Hepatocyte (in vitro differentiated cells): Measurements from ENCODE around the gene TANC1. TPM values are rescaled to one million over a fixed set of nuclear protein-coding genes. Genes with fewer than 3 reads are reported as not detected.

Experiments
- DNase-seq: peaks from one replicate; pipeline ENCODE4 v3.0.0-alpha.2; 2016; ENCODE audit warnings: low spot score
- H2AFZ ChIP-seq: fragments of 200-600 bp; sonication (generic); 2 replicates; pipeline ENCODE4 v1.6.0; 2016; ENCODE audit warnings: antibody characterized with exemption, mild to moderate bottlenecking
- H3K27ac ChIP-seq: fragments of 200-600 bp; sonication (generic); 2 replicates; pipeline ENCODE4 v1.5.1; 2016; ENCODE audit warnings: mild to moderate bottlenecking
- H3K27me3 ChIP-seq: fragments of 200-600 bp; sonication (generic); 2 replicates; pipeline ENCODE4 v1.6.1; 2016
- H3K36me3 ChIP-seq: fragments of 200-600 bp; sonication (generic); replicated peaks from 2 replicates; pipeline ENCODE4 v1.5.1; 2016; ENCODE audit warnings: low read depth; ENCODE audit not compliant: insufficient read depth
- H3K4me1 ChIP-seq: fragments of 200-600 bp; sonication (generic); 2 replicates; pipeline ENCODE4 v1.5.1; 2016; ENCODE audit warnings: mild to moderate bottlenecking, moderate library complexity; ENCODE audit not compliant: insufficient read depth
- H3K4me2 ChIP-seq: fragments of 200-600 bp; sonication (generic); 2 replicates; pipeline ENCODE4 v1.6.0; 2016
- H3K4me3 ChIP-seq: fragments of 200-600 bp; sonication (generic); 2 replicates; pipeline ENCODE4 v1.5.1; 2016; ENCODE audit warnings: mild to moderate bottlenecking
- H3K79me2 ChIP-seq: fragments of 200-600 bp; sonication (generic); 2 replicates; pipeline ENCODE4 v1.6.0; 2017; ENCODE audit warnings: mild to moderate bottlenecking
- H3K9me2 ChIP-seq: fragments of 200-600 bp; sonication (generic); replicated peaks from 2 replicates; pipeline ENCODE4 v1.6.0; 2017; ENCODE audit warnings: mild to moderate bottlenecking; ENCODE audit not compliant: insufficient read depth
- H3K9me3 ChIP-seq: fragments of 200-600 bp; sonication (generic); 2 replicates; pipeline ENCODE4 v1.5.1; 2016; ENCODE audit warnings: low read depth, mild to moderate bottlenecking
- H4K20me1 ChIP-seq: fragments of 200-600 bp; sonication (generic); 2 replicates; pipeline ENCODE4 v1.6.0; 2016; ENCODE audit warnings: mild to moderate bottlenecking; ENCODE audit not compliant: insufficient read depth, poor library complexity, severe bottlenecking
- EZH2 ChIP-seq: fragments of 200-600 bp; sonication (generic); IDR thresholded peaks from 2 replicates; pipeline ENCODE4 v1.6.1; 2016; ENCODE audit warnings: antibody characterized with exemption, mild to moderate bottlenecking, borderline replicate concordance
- EZH2phosphoT487 ChIP-seq: fragments of 200-600 bp; sonication (generic); IDR thresholded peaks from one replicate; pipeline ENCODE4 v1.6.1; 2018; ENCODE audit warnings: antibody characterized with exemption, mild to moderate bottlenecking, low read depth, moderate library complexity; ENCODE audit not compliant: unreplicated experiment, severe bottlenecking
- WGBS: methylation state at CpG from one replicate; pipeline ENCODE4 v1.1.6; 2016; ENCODE audit warnings: low lambda C conversion rate; ENCODE audit errors: missing lambda C conversion rate; 5-methylcytosine and 5-hydroxymethylcytosine counted together
- polyA plus RNA-seq: library from polyadenylated mRNA; unstranded; fragments of >200 nt; fragmentation: Nextera tagmentation; extraction: Ambion mirVana; gene quantifications from 2 replicates; pipeline ENCODE4 v1.2.1, GENCODE V29; 2016
- total RNA-seq: library from RNA; depleted of rRNA; stranded (reverse); fragments of >200 nt; gene quantifications from 2 replicates; pipeline ENCODE4 v1.2.3, GENCODE V29; 2014
- TF ChIP-seq, protein P1 (sequence below): fragments of 200-600 bp; sonication (generic); IDR thresholded peaks from 2 replicates; pipeline ENCODE4 v1.5.1; 2016; ENCODE audit warnings: antibody characterized with exemption, mild to moderate bottlenecking; ENCODE audit not compliant: poor library complexity

The TANC1 gene
- total and polyA plus RNA-seq, 2 experiments from 2014 or later = 8.3 to 18.5 TPM

DNA sequence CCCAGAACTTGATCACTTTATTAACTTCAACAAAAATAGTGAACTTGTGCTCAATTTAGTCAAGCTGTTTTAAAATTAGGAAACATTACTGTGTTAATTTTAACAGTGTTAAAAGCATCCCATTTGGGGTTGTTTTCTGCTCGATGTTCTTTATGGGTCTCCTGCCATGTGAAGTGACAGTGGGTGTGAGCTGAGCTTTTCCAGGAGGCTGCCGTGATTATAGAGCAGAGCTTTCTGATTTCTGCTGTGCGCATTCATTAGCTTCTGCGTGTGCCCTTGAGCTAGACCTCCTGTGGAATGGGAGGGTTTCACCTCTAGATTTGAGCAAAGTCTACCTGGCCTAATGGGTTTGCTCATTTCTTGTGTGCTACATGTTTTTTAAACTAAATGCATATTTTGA is 196.6 kb downstream of the TANC1 start:
- 58% methylated on average over 4 of the region's 4 CpGs for WGBS
- no peak for TF ChIP-seq EZH2phosphoT487
- TF ChIP-seq, protein P1, sequence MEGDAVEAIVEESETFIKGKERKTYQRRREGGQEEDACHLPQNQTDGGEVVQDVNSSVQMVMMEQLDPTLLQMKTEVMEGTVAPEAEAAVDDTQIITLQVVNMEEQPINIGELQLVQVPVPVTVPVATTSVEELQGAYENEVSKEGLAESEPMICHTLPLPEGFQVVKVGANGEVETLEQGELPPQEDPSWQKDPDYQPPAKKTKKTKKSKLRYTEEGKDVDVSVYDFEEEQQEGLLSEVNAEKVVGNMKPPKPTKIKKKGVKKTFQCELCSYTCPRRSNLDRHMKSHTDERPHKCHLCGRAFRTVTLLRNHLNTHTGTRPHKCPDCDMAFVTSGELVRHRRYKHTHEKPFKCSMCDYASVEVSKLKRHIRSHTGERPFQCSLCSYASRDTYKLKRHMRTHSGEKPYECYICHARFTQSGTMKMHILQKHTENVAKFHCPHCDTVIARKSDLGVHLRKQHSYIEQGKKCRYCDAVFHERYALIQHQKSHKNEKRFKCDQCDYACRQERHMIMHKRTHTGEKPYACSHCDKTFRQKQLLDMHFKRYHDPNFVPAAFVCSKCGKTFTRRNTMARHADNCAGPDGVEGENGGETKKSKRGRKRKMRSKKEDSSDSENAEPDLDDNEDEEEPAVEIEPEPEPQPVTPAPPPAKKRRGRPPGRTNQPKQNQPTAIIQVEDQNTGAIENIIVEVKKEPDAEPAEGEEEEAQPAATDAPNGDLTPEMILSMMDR = no peak
- TF ChIP-seq EZH2 = no peak
- H3K36me3 ChIP-seq = no peaks in the 10 kb centered on the region

DNA sequence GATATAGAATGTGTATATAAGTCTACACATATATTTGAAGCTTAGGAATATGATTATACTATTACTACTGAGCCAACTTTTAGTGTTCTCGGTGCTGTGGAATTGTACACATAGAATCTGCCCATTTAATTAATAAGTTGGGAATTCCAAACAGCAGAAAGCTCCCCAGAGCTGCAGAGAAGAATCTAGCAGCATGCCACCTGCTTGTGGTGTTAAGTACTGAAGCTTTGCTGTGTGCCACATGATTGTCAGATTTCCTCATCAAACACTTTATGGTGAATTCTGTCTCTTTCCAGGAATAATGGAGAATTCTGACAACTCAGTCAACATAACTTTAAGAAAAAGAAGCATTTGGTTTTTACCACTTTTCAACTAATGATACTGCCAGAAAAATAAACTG is 200.3 kb downstream of the TANC1 start:
- no peaks in the 10 kb centered on the region for H3K79me2 ChIP-seq
- H3K4me3 ChIP-seq = no peak overlapping the region
- no peak overlapping the region for H2AFZ ChIP-seq
- no peak for DNase-seq
- TF ChIP-seq EZH2 (no peak), EZH2phosphoT487 (no peak)
- no peaks in the 10 kb centered on the region for H4K20me1 ChIP-seq
- H3K36me3 ChIP-seq = no peaks in the 10 kb centered on the region
- H3K27me3 ChIP-seq = no peaks in the 10 kb centered on the region
- H3K4me1 ChIP-seq = peaks cover 13% of the 10 kb centered on the region
- no peak overlapping the region for H3K27ac ChIP-seq
- no peaks in the 10 kb centered on the region for H3K9me2 ChIP-seq
- 96% methylated on average over 1 of the region's 1 CpG for WGBS
- no peak overlapping the region for H3K4me2 ChIP-seq
- no peaks in the 10 kb centered on the region for H3K9me3 ChIP-seq

More for the DNA sequence above, 196.6 kb downstream of the TANC1 start:
- peak overlapping the region; percentile 51 for H3K4me2 ChIP-seq
- H3K9me2 ChIP-seq = no peaks in the 10 kb centered on the region
- DNase-seq = no peak
- no peaks in the 10 kb centered on the region for H3K9me3 ChIP-seq
- H3K27me3 ChIP-seq = no peaks in the 10 kb centered on the region
- no peaks in the 10 kb centered on the region for H4K20me1 ChIP-seq
- peaks cover 14% of the 10 kb centered on the region for H3K4me1 ChIP-seq
- H3K79me2 ChIP-seq = no peaks in the 10 kb centered on the region
- H3K4me3 ChIP-seq = no peak overlapping the region
- peak overlapping the region; percentile 34 for H3K27ac ChIP-seq
- H2AFZ ChIP-seq = no peak overlapping the region

DNA sequence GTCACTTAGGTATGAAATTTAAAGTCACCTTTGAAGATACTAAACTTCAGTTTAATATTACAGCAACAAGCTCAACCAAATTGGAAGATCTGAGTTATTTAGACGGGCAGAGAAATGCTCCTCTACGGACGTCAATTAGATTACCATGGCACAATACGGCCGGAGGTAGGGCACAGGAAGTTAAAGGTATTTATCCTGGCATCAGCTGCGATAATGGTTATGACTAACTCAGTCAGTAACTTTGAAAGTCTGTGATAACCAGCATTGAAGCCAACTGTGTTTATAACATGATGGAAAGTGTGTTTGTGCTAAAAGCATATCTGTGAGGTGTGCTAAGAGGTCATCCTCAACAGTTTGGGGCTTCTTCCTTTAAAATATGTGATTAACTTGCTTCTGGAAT is 200.7 kb downstream of the TANC1 start:
- Histone ChIP-seq H3K9me2 (no peaks in the 10 kb centered on the region), H3K4me3 (no peak overlapping the region), H2AFZ (no peak overlapping the region), H3K9me3 (no peaks in the 10 kb centered on the region), H3K79me2 (no peaks in the 10 kb centered on the region), H3K4me2 (no peak overlapping the region), H3K27ac (no peak overlapping the region), H4K20me1 (no peaks in the 10 kb centered on the region), H3K4me1 (peaks cover 8% of the 10 kb centered on the region), H3K36me3 (no peaks in the 10 kb centered on the region), H3K27me3 (no peaks in the 10 kb centered on the region)
- 90% methylated on average over 6 of the region's 6 CpGs for WGBS
- DNase-seq = no peak
- TF ChIP-seq EZH2 (no peak), EZH2phosphoT487 (no peak)
- TF ChIP-seq, protein P1 = no peak

DNA sequence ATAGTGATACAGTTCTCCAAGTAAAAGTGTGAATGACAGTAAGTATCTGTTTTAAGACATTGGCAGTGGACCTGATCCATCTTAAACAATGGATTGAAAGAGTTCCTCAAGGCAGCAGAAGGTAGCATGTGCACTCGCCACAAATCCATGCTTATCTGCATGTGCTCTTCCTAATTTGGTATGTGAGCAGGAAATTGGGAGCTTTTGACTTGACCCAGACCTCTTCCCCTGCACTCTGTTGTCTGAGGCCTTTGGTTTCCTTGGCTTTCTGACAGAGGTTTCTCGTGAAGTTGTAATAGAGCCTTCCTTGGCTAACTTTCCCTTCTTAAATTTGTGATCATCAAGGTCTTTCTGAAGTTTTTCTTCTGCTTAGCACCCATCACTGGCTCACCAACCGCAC is 204.0 kb downstream of the TANC1 start:
- Histone ChIP-seq H3K36me3 (no peaks in the 10 kb centered on the region), H3K4me2 (no peak overlapping the region), H4K20me1 (no peaks in the 10 kb centered on the region), H3K27ac (no peak overlapping the region), H3K4me1 (no peaks in the 10 kb centered on the region), H3K4me3 (no peak overlapping the region), H3K79me2 (no peaks in the 10 kb centered on the region), H3K9me2 (no peaks in the 10 kb centered on the region), H3K9me3 (no peaks in the 10 kb centered on the region), H3K27me3 (no peaks in the 10 kb centered on the region), H2AFZ (no peak overlapping the region)
- WGBS = 91% methylated on average over 3 of the region's 3 CpGs
- no peak for DNase-seq
- no peak for TF ChIP-seq EZH2phosphoT487
